Esophagus muscularis mucosa (tissue), 4 donors: ENCODE data around the gene CKS1B. TPM values are rescaled to one million over a fixed set of nuclear protein-coding genes. Genes with fewer than 3 reads are reported as not detected.

ENCODE experiments used
- DNase-seq: peaks from one replicate; pipeline ENCODE4 v3.0.0-alpha.2; 2017; ENCODE audit errors: extremely low spot score
- H3K27ac ChIP-seq, 4 donors: fragments of 200-600 bp; sonication (generic); replicated peaks in 1 of 4; 1 replicate in 3 of 4; 2 replicates in 1 of 4; pipeline ENCODE4 v1.5.1; 2016 to 2019; ENCODE audit warnings: mild to moderate bottlenecking in 1 of 4
- H3K27me3 ChIP-seq, 4 donors: fragments of 200-600 bp; sonication (generic); one replicate each; pipeline versions ENCODE4 v1.5.1 to v1.6.0; 2016 to 2019
- H3K36me3 ChIP-seq, 4 donors: fragments of 200-600 bp; sonication (generic); one replicate each; pipeline ENCODE4 v1.5.1; 2016 to 2019
- H3K4me1 ChIP-seq, 4 donors: fragments of 200-600 bp; sonication (generic); one replicate each; pipeline ENCODE4 v1.5.1; 2016 to 2019
- H3K4me3 ChIP-seq, 4 donors: fragments of 200-600 bp; sonication (generic); 1 replicate in 2 of 4; 2 replicates in 2 of 4; pipeline ENCODE4 v1.5.1; 2016 to 2019; ENCODE audit warnings: mild to moderate bottlenecking in 4 of 4, moderate library complexity in 1 of 4
- H3K9me3 ChIP-seq, 4 donors: fragments of 200-600 bp; sonication (generic); 1 replicate in 3 of 4; 2 replicates in 1 of 4; pipeline ENCODE4 v1.5.1; 2016 to 2019
- CTCF ChIP-seq, 3 experiments: fragments of 200-600 bp in 2 of 3; fragments of 450-650 bp in 1 of 3; sonication (generic) in 2 of 3; IDR thresholded peaks; one replicate each; pipeline ENCODE4 v1.5.1; 2017 to 2019; ENCODE audit warnings: antibody characterized with exemption in 3 of 3, mild to moderate bottlenecking in 2 of 3, moderate library complexity in 1 of 3
- EP300 ChIP-seq: sonication (generic); formaldehyde crosslinking; IDR thresholded peaks from one replicate; pipeline ENCODE4 v1.6.1; 2017; ENCODE audit warnings: antibody characterized with exemption
- POLR2A ChIP-seq: fragments of 450-650 bp; IDR thresholded peaks from one replicate; pipeline ENCODE4 v1.6.1; 2017; ENCODE audit warnings: antibody characterized with exemption, moderate library complexity, mild to moderate bottlenecking, low read depth
- POLR2AphosphoS5 ChIP-seq, 2 donors: sonication (generic); formaldehyde crosslinking; IDR thresholded peaks; one replicate each; pipeline ENCODE4 v1.6.1; 2017; ENCODE audit warnings: antibody characterized with exemption in 2 of 2
- WGBS: methylation state at CpG from one replicate; pipeline ENCODE4 v1.1.5; 2018; 5-methylcytosine and 5-hydroxymethylcytosine counted together
- intact Hi-C: fragments of 100-400 bp; cut with DNase I; formaldehyde crosslinking; loops from one replicate; pipeline ENCODE4 v1.15.1; 2023
- total RNA-seq, 4 donors: library from RNA; depleted of rRNA; stranded (reverse); fragments of >200 nt; gene quantifications; one replicate each; pipeline versions ENCODE4 v1.1.0 to v1.2.1, GENCODE V29; 2016

CKS1B gene
- total RNA-seq, 4 donors from 2014 or later = 11.6 to 21.5 (median 18.8) TPM

GRCh38 chr1:154941333-154942013 lies 33.0 kb upstream of the CKS1B start:
- intact Hi-C loops = no loop called here
- no peaks in the 10 kb centered on the region for H3K27me3 ChIP-seq
- DNase-seq = no peak
- H3K27ac ChIP-seq = peak overlapping the region; percentile 25 to 97 (median 44)
- H3K4me3 ChIP-seq = no peak overlapping the region
- 79% methylated on average over 3 of the region's 5 CpGs for WGBS
- TF ChIP-seq EP300 (no peak), CTCF (IDR thresholded peaks at IDR 0.05) (no peak), POLR2A (no peak), POLR2AphosphoS5 (IDR thresholded peaks at IDR 0.05) (no peak)
- peaks cover 50 to 66% (median 63%) of the 10 kb centered on the region in 4 donors for H3K4me1 ChIP-seq
- no peaks in the 10 kb centered on the region for H3K9me3 ChIP-seq
- H3K36me3 ChIP-seq = peaks cover 0 to 24% (median 14%) of the 10 kb centered on the region in 4 donors

GRCh38 chr1:154943649-154944400 lies 30.7 kb upstream of the CKS1B start:
- DNase-seq = no peak
- Histone ChIP-seq H3K36me3 (peaks cover 8 to 45% (median 31%) of the 10 kb centered on the region in 4 donors), H3K27ac (peak overlapping the region; percentile 25 to 97 (median 58)), H3K9me3 (no peaks in the 10 kb centered on the region), H3K4me3 (no peak overlapping the region), H3K4me1 (peaks cover 39 to 52% (median 49%) of the 10 kb centered on the region in 4 donors), H3K27me3 (no peaks in the 10 kb centered on the region)
- WGBS = 49% methylated on average over 6 of the region's 6 CpGs
- TF ChIP-seq CTCF (IDR thresholded peaks at IDR 0.05) = peak; percentile 60 to 79 (median 63)
- no peak for TF ChIP-seq EP300
- intact Hi-C loops = no loop called here

- no peak for TF ChIP-seq POLR2AphosphoS5 (IDR thresholded peaks at IDR 0.05)
- TF ChIP-seq EP300 = no peak
- TF ChIP-seq CTCF (IDR thresholded peaks at IDR 0.05) = no peak
- TF ChIP-seq POLR2A = no peak
- Histone ChIP-seq H3K4me3 (no peak overlapping the region), H3K27ac (peak overlapping the region; percentile 25 to 97 (median 58)), H3K27me3 (no peaks in the 10 kb centered on the region), H3K4me1 (peaks cover 38 to 48% (median 47%) of the 10 kb centered on the region in 4 donors), H3K9me3 (no peaks in the 10 kb centered on the region), H3K36me3 (peaks cover 8 to 46% (median 31%) of the 10 kb centered on the region in 4 donors)
- WGBS = 31% methylated on average over 8 of the region's 9 CpGs
- intact Hi-C loops = no loop called here
- no peak for DNase-seq
Observed at GRCh38 chr1:154944401-154945159, 29.9 kb upstream of the CKS1B start.

- intact Hi-C loops = no loop called here
- Histone ChIP-seq H3K27me3 (no peaks in the 10 kb centered on the region), H3K27ac (peak overlapping the region in 2 of 4 donors; percentile 25 to 97), H3K4me3 (no peak overlapping the region), H3K36me3 (peaks cover 13 to 52% (median 34%) of the 10 kb centered on the region in 4 donors), H3K9me3 (no peaks in the 10 kb centered on the region), H3K4me1 (peaks cover 31 to 41% (median 40%) of the 10 kb centered on the region in 4 donors)
- WGBS = 68% methylated on average over 10 of the region's 15 CpGs
- TF ChIP-seq POLR2AphosphoS5 (IDR thresholded peaks at IDR 0.05) (no peak), EP300 (no peak), CTCF (IDR thresholded peaks at IDR 0.05) (no peak), POLR2A (no peak)
- no peak for DNase-seq
Observed at GRCh38 chr1:154945160-154945961, 29.1 kb upstream of the CKS1B start.
